H1 (cell line): Measurements from ENCODE around the gene DEDD2. TPM values are rescaled to one million over a fixed set of nuclear protein-coding genes. Genes with fewer than 3 reads are reported as not detected.
A peak's percentile ranks its signal among the peaks of the same experiment; 100 is the strongest.

Experiments
- ASH2L ChIP-seq: fragments of 200-600, 300-600 bp; sonication (generic); IDR thresholded peaks from one replicate; pipeline ENCODE4 v1.7.1; 2017; ENCODE audit warnings: low read length
- CEBPB ChIP-seq: IDR thresholded peaks from 2 replicates; pipeline ENCODE4 v1.6.1; 2012; ENCODE audit warnings: low read depth, low read length
- CTBP2 ChIP-seq: IDR thresholded peaks from 2 replicates; pipeline ENCODE4 v1.7.0; 2011; ENCODE audit warnings: borderline replicate concordance, mild to moderate bottlenecking, moderate library complexity, mixed read lengths, low read length; ENCODE audit not compliant: insufficient read depth, insufficient read length
- RAD21 ChIP-seq, 2 experiments: IDR thresholded peaks in 1 of 2; conservative IDR thresholded peaks in 1 of 2; 2 replicates each; pipeline ENCODE4 v1.6.1; 2011; ENCODE audit warnings: low read depth in 2 of 2, low read length in 2 of 2, improper control_type of control experiment in 1 of 2, inconsistent platforms in 1 of 2, mild to moderate bottlenecking in 1 of 2, moderate library complexity in 1 of 2
- TCF12 ChIP-seq: IDR thresholded peaks from 2 replicates; pipeline ENCODE4 v1.6.1; 2011; ENCODE audit warnings: low read depth, mild to moderate bottlenecking, low read length
- polyA plus RNA-seq, 7 experiments: library from polyadenylated mRNA; depleted of rRNA in 3 of 7; stranded (reverse) in 5 of 7; unstranded in 2 of 7; fragments of >200 nt in 5 of 7; fragments of 200-250 nt in 2 of 7; gene quantifications; 1 replicate in 5 of 7; 2 replicates in 1 of 7; 4 replicates in 1 of 7; pipeline versions ENCODE4 v1.2.1 to v1.2.3, GENCODE V29; 2011 to 2013; ENCODE audit warnings: missing spikeins in 2 of 7, mixed read lengths in 2 of 7
- total RNA-seq: library from RNA; stranded (reverse); fragmentation: NEBNext Ultra II Directional; extraction: Animal tissue kit (Norgen Biotek cat#: 25700); gene quantifications from 2 replicates; pipeline ENCODE4 v1.2.1, GENCODE V29; 2021
- TF ChIP-seq, protein P1 (sequence below): fragments of 300-600 bp; sonication (generic); IDR thresholded peaks from 2 replicates; pipeline ENCODE4 v1.7.1; 2012; ENCODE audit warnings: low read length, moderate library complexity, mild to moderate bottlenecking, inconsistent platforms; ENCODE audit not compliant: insufficient replicate concordance

The DEDD2 gene
- total and polyA plus RNA-seq, 2 of the 8 experiments (the other 6 are each of a cell fraction or from before 2014, with no cell fraction given): 37.8 to 65.0 TPM

DNA sequence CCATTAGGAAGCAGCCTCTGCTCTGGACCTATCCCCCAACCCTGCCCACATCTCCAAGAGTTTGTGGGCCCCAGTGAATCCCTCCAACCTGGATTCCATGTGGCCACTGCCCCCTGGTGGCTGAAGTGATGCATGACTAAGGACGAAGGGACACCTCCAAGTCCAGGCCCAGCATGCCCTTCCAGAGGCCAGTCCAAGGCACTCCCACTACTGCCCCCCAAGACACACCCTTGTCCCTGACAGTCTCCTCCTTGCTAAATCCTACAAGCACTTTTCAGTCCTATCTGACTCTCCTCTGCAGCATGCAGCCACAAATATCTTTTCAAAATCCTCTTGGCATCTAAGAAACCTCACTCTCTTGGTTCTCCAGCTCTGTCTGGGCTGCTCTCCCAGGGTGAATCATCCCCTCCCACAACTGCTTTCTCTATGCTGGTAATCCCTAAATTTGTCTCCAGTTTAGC is 33.0 kb downstream of the DEDD2 start (continued):
- TF ChIP-seq, protein P1, sequence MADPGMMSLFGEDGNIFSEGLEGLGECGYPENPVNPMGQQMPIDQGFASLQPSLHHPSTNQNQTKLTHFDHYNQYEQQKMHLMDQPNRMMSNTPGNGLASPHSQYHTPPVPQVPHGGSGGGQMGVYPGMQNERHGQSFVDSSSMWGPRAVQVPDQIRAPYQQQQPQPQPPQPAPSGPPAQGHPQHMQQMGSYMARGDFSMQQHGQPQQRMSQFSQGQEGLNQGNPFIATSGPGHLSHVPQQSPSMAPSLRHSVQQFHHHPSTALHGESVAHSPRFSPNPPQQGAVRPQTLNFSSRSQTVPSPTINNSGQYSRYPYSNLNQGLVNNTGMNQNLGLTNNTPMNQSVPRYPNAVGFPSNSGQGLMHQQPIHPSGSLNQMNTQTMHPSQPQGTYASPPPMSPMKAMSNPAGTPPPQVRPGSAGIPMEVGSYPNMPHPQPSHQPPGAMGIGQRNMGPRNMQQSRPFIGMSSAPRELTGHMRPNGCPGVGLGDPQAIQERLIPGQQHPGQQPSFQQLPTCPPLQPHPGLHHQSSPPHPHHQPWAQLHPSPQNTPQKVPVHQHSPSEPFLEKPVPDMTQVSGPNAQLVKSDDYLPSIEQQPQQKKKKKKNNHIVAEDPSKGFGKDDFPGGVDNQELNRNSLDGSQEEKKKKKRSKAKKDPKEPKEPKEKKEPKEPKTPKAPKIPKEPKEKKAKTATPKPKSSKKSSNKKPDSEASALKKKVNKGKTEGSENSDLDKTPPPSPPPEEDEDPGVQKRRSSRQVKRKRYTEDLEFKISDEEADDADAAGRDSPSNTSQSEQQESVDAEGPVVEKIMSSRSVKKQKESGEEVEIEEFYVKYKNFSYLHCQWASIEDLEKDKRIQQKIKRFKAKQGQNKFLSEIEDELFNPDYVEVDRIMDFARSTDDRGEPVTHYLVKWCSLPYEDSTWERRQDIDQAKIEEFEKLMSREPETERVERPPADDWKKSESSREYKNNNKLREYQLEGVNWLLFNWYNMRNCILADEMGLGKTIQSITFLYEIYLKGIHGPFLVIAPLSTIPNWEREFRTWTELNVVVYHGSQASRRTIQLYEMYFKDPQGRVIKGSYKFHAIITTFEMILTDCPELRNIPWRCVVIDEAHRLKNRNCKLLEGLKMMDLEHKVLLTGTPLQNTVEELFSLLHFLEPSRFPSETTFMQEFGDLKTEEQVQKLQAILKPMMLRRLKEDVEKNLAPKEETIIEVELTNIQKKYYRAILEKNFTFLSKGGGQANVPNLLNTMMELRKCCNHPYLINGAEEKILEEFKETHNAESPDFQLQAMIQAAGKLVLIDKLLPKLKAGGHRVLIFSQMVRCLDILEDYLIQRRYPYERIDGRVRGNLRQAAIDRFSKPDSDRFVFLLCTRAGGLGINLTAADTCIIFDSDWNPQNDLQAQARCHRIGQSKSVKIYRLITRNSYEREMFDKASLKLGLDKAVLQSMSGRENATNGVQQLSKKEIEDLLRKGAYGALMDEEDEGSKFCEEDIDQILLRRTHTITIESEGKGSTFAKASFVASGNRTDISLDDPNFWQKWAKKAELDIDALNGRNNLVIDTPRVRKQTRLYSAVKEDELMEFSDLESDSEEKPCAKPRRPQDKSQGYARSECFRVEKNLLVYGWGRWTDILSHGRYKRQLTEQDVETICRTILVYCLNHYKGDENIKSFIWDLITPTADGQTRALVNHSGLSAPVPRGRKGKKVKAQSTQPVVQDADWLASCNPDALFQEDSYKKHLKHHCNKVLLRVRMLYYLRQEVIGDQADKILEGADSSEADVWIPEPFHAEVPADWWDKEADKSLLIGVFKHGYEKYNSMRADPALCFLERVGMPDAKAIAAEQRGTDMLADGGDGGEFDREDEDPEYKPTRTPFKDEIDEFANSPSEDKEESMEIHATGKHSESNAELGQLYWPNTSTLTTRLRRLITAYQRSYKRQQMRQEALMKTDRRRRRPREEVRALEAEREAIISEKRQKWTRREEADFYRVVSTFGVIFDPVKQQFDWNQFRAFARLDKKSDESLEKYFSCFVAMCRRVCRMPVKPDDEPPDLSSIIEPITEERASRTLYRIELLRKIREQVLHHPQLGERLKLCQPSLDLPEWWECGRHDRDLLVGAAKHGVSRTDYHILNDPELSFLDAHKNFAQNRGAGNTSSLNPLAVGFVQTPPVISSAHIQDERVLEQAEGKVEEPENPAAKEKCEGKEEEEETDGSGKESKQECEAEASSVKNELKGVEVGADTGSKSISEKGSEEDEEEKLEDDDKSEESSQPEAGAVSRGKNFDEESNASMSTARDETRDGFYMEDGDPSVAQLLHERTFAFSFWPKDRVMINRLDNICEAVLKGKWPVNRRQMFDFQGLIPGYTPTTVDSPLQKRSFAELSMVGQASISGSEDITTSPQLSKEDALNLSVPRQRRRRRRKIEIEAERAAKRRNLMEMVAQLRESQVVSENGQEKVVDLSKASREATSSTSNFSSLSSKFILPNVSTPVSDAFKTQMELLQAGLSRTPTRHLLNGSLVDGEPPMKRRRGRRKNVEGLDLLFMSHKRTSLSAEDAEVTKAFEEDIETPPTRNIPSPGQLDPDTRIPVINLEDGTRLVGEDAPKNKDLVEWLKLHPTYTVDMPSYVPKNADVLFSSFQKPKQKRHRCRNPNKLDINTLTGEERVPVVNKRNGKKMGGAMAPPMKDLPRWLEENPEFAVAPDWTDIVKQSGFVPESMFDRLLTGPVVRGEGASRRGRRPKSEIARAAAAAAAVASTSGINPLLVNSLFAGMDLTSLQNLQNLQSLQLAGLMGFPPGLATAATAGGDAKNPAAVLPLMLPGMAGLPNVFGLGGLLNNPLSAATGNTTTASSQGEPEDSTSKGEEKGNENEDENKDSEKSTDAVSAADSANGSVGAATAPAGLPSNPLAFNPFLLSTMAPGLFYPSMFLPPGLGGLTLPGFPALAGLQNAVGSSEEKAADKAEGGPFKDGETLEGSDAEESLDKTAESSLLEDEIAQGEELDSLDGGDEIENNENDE: no peak
- TF ChIP-seq TCF12 (no peak), CTBP2 (no peak), RAD21 (IDR thresholded peaks at IDR 0.05 in 1 of 2, conservative IDR thresholded peaks at IDR 0.05 in 1 of 2; ENCODE audit: low read depth in 2 of 2, low read length in 2 of 2) (peak; percentile 94 to 96), ASH2L (no peak), CEBPB (no peak)
